ENCODE measurements around the gene PLSCR5. TPM values are rescaled to one million over a fixed set of nuclear protein-coding genes. Genes with fewer than 3 reads are reported as not detected.

Gene PLSCR5
- total and polyA plus RNA-seq, 2 experiments from 2014 or later, result not detected

GRCh38 chr3:146640955-146641867, 36.1 kb upstream of the PLSCR5 start:
- no peaks in the 10 kb centered on the region for H3F3A ChIP-seq (replicated peaks; ENCODE audit: low read depth)
- no peaks in the 10 kb centered on the region for H3K27me3 ChIP-seq (ENCODE audit: insufficient read depth)
- ATAC-seq, result peak; percentile 64
- Mint-ChIP-seq H3K4me3 (no peak overlapping the region), H3K9me3 (no peaks in the 10 kb centered on the region), H3K4me1 (peaks cover 13% of the 10 kb centered on the region), H3K36me3 (ENCODE audit: low read depth) (no peaks in the 10 kb centered on the region), H3K27me3 (ENCODE audit: insufficient read depth, low read depth, poor library complexity) (peaks cover 3% of the 10 kb centered on the region), H3K27ac (no peak overlapping the region)
- H4K20me1 ChIP-seq (replicated peaks; ENCODE audit: insufficient read depth), result no peaks in the 10 kb centered on the region
- H3K36me3 ChIP-seq (ENCODE audit: insufficient read depth), result no peaks in the 10 kb centered on the region
- TF ChIP-seq CTCF (conservative IDR thresholded peaks at IDR 0.05; ENCODE audit: low read depth in 2 of 2) (peak; percentile 71 to 90), STAT1 (IDR thresholded peaks at IDR 0.05; ENCODE audit: unreplicated experiment) (no peak)
- H3K9me2 ChIP-seq (ENCODE audit: insufficient read depth), result no peaks in the 10 kb centered on the region
- peaks cover 9% of the 10 kb centered on the region; the same call in 1 of the 2 replicates for H3K4me1 ChIP-seq (ENCODE audit: insufficient read depth)
- H3K4me3 ChIP-seq, result no peak overlapping the region
- no peak overlapping the region for H2AFZ ChIP-seq
- no peaks in the 10 kb centered on the region for H3K79me2 ChIP-seq (replicated peaks; ENCODE audit: insufficient read depth)
- no peak overlapping the region for H3K27ac ChIP-seq (ENCODE audit: low read depth)
- no peak overlapping the region for H3K4me2 ChIP-seq
- peak; percentile 76 for DNase-seq (ENCODE audit: low spot score)

DNA sequence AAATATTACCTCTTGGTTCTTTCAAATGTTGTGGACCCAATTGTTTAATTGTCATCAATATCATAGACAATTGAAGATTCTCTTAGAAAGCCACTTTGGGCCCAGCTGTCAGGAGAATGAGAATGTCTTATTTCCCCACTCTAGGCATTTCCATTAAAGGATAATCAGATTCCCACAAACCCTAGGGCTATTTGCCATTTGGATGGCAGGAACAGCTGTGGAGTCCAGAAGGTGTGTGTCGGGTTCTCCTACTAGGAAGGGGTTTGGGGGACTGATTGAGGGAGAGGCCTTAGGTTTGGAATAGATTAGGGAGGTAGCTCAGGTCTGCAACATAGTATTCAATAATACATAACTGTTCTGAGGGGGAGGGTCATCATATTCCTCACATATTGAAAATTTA, 35.2 kb upstream of the PLSCR5 start:
- no peaks in the 10 kb centered on the region for H3K36me3 ChIP-seq (ENCODE audit: insufficient read depth)
- H2AFZ ChIP-seq, result no peak overlapping the region
- H3K27ac ChIP-seq (ENCODE audit: low read depth), result no peak overlapping the region
- H3K9me2 ChIP-seq (ENCODE audit: insufficient read depth), result no peaks in the 10 kb centered on the region
- Mint-ChIP-seq H3K4me1 (peaks cover 13% of the 10 kb centered on the region), H3K27me3 (ENCODE audit: insufficient read depth, low read depth, poor library complexity) (peaks cover 3% of the 10 kb centered on the region), H3K4me3 (no peak overlapping the region), H3K27ac (no peak overlapping the region), H3K9me3 (no peaks in the 10 kb centered on the region), H3K36me3 (ENCODE audit: low read depth) (no peaks in the 10 kb centered on the region)
- ATAC-seq (no peak), DNase-seq (ENCODE audit: low spot score) (no peak)
- H3K79me2 ChIP-seq (replicated peaks; ENCODE audit: insufficient read depth), result no peaks in the 10 kb centered on the region
- H3K4me1 ChIP-seq (ENCODE audit: insufficient read depth), result peaks cover 9% of the 10 kb centered on the region; the same call in 1 of the 2 replicates
- H3K4me2 ChIP-seq, result no peak overlapping the region
- H3F3A ChIP-seq (replicated peaks; ENCODE audit: low read depth), result no peaks in the 10 kb centered on the region
- H3K4me3 ChIP-seq, result no peak overlapping the region
- no peaks in the 10 kb centered on the region for H4K20me1 ChIP-seq (replicated peaks; ENCODE audit: insufficient read depth)
- no peaks in the 10 kb centered on the region for H3K27me3 ChIP-seq (ENCODE audit: insufficient read depth)
- TF ChIP-seq ZNF114 (CRISPR knock-in tag; IDR thresholded peaks at IDR 0.05) (no peak), CTCF (conservative IDR thresholded peaks at IDR 0.05; ENCODE audit: low read depth in 2 of 2) (no peak), EZH2phosphoT487 (IDR thresholded peaks at IDR 0.05; ENCODE audit: unreplicated experiment) (no peak), ETS1 (IDR thresholded peaks at IDR 0.05) (no peak), ZNF331 (CRISPR knock-in tag; IDR thresholded peaks at IDR 0.05; ENCODE audit: low read depth) (no peak), JUNB (IDR thresholded peaks at IDR 0.05; ENCODE audit: unreplicated experiment) (no peak), NANOG (IDR thresholded peaks at IDR 0.05; ENCODE audit: borderline replicate concordance) (no peak), CREB1 (CRISPR knock-in tag; IDR thresholded peaks at IDR 0.05; ENCODE audit: low read depth) (no peak)

All from GM23338 (cell line).